GM23338 (cell line): ENCODE results near the gene PDIA2. TPM values are rescaled to one million over a fixed set of nuclear protein-coding genes. Genes with fewer than 3 reads are reported as not detected.

Experiments
- ATAC-seq: fragments of 200-7000 bp; cut with Tn5 transposase; 3 replicates; pipeline ENCODE4 v1.9.1; 2020
- DNase-seq: peaks from one replicate; pipeline ENCODE4 v3.0.0-alpha.2; 2015; ENCODE audit warnings: low spot score
- H2AFZ ChIP-seq: fragments of 200-600 bp; sonication (generic); 2 replicates; pipeline ENCODE4 v1.8.0; 2016; ENCODE audit warnings: antibody characterized with exemption, mild to moderate bottlenecking, moderate library complexity
- H3F3A ChIP-seq: fragments of 200-600 bp; sonication (generic); replicated peaks from 2 replicates; pipeline ENCODE4 v1.8.0; 2017; ENCODE audit warnings: antibody characterized with exemption, mixed run types, low read depth
- H3K27ac ChIP-seq: fragments of 200-600 bp; sonication (generic); 2 replicates; pipeline ENCODE4 v1.6.1; 2016; ENCODE audit warnings: low read depth
- H3K27me3 ChIP-seq: fragments of 200-600 bp; sonication (generic); 2 replicates; pipeline ENCODE4 v1.8.0; 2016; ENCODE audit warnings: mild to moderate bottlenecking, mixed run types, moderate library complexity; ENCODE audit not compliant: insufficient read depth
- H3K36me3 ChIP-seq: fragments of 200-600 bp; sonication (generic); 2 replicates; pipeline ENCODE4 v1.8.0; 2016; ENCODE audit warnings: mild to moderate bottlenecking; ENCODE audit not compliant: insufficient read depth
- H3K4me1 ChIP-seq: fragments of 200-600 bp; sonication (generic); 2 replicates; pipeline ENCODE4 v1.8.0; 2016; ENCODE audit warnings: mild to moderate bottlenecking, moderate library complexity; ENCODE audit not compliant: insufficient read depth
- H3K4me2 ChIP-seq: fragments of 200-600 bp; sonication (generic); 2 replicates; pipeline ENCODE4 v1.7.1; 2017; ENCODE audit warnings: mixed run types
- H3K4me3 ChIP-seq: fragments of 200-600 bp; sonication (generic); 2 replicates; pipeline ENCODE4 v1.6.1; 2016; ENCODE audit warnings: mixed run types
- H3K79me2 ChIP-seq: fragments of 200-600 bp; sonication (generic); replicated peaks from 2 replicates; pipeline ENCODE4 v1.8.0; 2017; ENCODE audit warnings: mild to moderate bottlenecking; ENCODE audit not compliant: insufficient read depth
- H3K9me2 ChIP-seq: fragments of 200-600 bp; sonication (generic); 2 replicates; pipeline ENCODE4 v1.8.0; 2017; ENCODE audit not compliant: insufficient read depth
- H4K20me1 ChIP-seq: fragments of 200-600 bp; sonication (generic); replicated peaks from 2 replicates; pipeline ENCODE4 v1.8.0; 2017; ENCODE audit warnings: mild to moderate bottlenecking; ENCODE audit not compliant: insufficient read depth
- H3K27ac Mint-ChIP-seq: 2 replicates; pipeline ENCODE4 v1.8.0; 2020; ENCODE audit warnings: inconsistent platforms, mild to moderate bottlenecking, moderate library complexity, mixed read lengths
- H3K27me3 Mint-ChIP-seq: 3 replicates; pipeline ENCODE4 v1.8.0; 2022; ENCODE audit warnings: low read depth, mild to moderate bottlenecking, moderate library complexity, mixed read lengths, inconsistent platforms; ENCODE audit not compliant: insufficient read depth, poor library complexity
- H3K36me3 Mint-ChIP-seq: 3 replicates; pipeline ENCODE4 v1.8.0; 2021; ENCODE audit warnings: low read depth, mild to moderate bottlenecking, inconsistent platforms, moderate library complexity, mixed read lengths
- H3K4me1 Mint-ChIP-seq: 3 replicates; pipeline ENCODE4 v1.8.0; 2020; ENCODE audit warnings: mild to moderate bottlenecking, inconsistent platforms, mixed read lengths
- H3K4me3 Mint-ChIP-seq: 3 replicates; pipeline ENCODE4 v1.8.0; 2021; ENCODE audit warnings: moderate library complexity, mild to moderate bottlenecking, inconsistent platforms, mixed read lengths
- H3K9me3 Mint-ChIP-seq: 3 replicates; pipeline ENCODE4 v1.8.0; 2020; ENCODE audit warnings: moderate library complexity, mild to moderate bottlenecking, inconsistent platforms, mixed read lengths
- CREB1 ChIP-seq: fragments of 250-450 bp; sonication (Bioruptor Pico); IDR thresholded peaks from 2 replicates; pipeline ENCODE4 v1.5.0; 2020; ENCODE audit warnings: low read depth, mild to moderate bottlenecking, moderate library complexity
- EZH2 ChIP-seq: fragments of 200-600 bp; sonication (generic); IDR thresholded peaks from one replicate; pipeline ENCODE4 v1.8.0; 2017; ENCODE audit warnings: antibody characterized with exemption, mild to moderate bottlenecking, low read depth; ENCODE audit not compliant: unreplicated experiment
- EZH2phosphoT487 ChIP-seq: fragments of 200-600 bp; sonication (generic); IDR thresholded peaks from one replicate; pipeline ENCODE4 v1.8.1; 2018; ENCODE audit warnings: antibody characterized with exemption; ENCODE audit not compliant: unreplicated experiment
- NANOG ChIP-seq: IDR thresholded peaks from 2 replicates; pipeline ENCODE4 v1.6.1; 2016; ENCODE audit warnings: antibody characterized with exemption, borderline replicate concordance
- POLR2AphosphoS5 ChIP-seq: IDR thresholded peaks from 2 replicates; pipeline ENCODE4 v1.6.1; 2016; ENCODE audit warnings: antibody characterized with exemption, low read depth
- STAT1 ChIP-seq: IDR thresholded peaks from one replicate; pipeline ENCODE4 v1.6.1; 2016; ENCODE audit warnings: antibody characterized with exemption; ENCODE audit not compliant: unreplicated experiment
- ZNF114 ChIP-seq: fragments of 250-450 bp; sonication (Bioruptor Pico); IDR thresholded peaks from 2 replicates; pipeline ENCODE4 v1.5.0; 2020; ENCODE audit warnings: mild to moderate bottlenecking, moderate library complexity
- ZNF331 ChIP-seq: fragments of 250-450 bp; sonication (Bioruptor Pico); IDR thresholded peaks from 2 replicates; pipeline ENCODE4 v1.5.0; 2020; ENCODE audit warnings: low read depth, mild to moderate bottlenecking, moderate library complexity
- ZNF462 ChIP-seq: fragments of 250-450 bp; sonication (Bioruptor Pico); IDR thresholded peaks from 2 replicates; pipeline ENCODE4 v1.5.0; 2020; ENCODE audit warnings: mild to moderate bottlenecking, moderate library complexity
- polyA plus RNA-seq: library from polyadenylated mRNA; unstranded; fragments of >200 nt; fragmentation: Nextera tagmentation; extraction: Ambion mirVana; gene quantifications from 2 replicates; pipeline ENCODE4 v1.2.1, GENCODE V29; 2016
- total RNA-seq: library from RNA; depleted of rRNA; stranded (reverse); fragments of >200 nt; shearing (Covaris generic); gene quantifications from 2 replicates; pipeline ENCODE4 v1.2.3, GENCODE V29; 2014
- TF ChIP-seq, protein P1 (sequence below): IDR thresholded peaks from 2 replicates; pipeline ENCODE4 v1.6.1; 2016; ENCODE audit warnings: antibody characterized with exemption
- TF ChIP-seq, protein P2 (sequence below): IDR thresholded peaks from one replicate; pipeline ENCODE4 v1.6.1; 2018; ENCODE audit warnings: antibody characterized with exemption; ENCODE audit not compliant: unreplicated experiment

Gene PDIA2
- total and polyA plus RNA-seq, 2 experiments from 2014 or later: 0.39 to 0.87 TPM

DNA sequence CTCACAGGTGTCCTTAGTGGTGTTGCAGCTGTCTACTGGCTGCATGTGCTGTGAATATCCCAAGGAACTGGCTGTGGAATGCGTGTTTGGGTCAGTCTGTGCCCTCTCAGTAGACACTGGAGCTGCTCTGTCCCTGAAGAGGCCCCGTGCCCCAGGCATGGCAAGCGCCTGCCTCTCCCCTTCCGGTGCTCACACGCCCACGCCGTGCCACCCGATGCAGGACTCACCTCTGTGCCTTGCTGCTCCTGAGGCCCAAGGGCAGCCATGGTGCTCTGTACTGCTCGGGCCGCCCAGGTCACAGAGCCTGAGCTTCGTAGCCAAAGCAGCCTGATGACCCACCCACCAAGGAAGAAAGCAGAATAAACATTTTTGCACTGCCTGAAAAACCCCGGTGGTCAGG is 17.3 kb upstream of the PDIA2 start (continued):
- TF ChIP-seq, protein P1, sequence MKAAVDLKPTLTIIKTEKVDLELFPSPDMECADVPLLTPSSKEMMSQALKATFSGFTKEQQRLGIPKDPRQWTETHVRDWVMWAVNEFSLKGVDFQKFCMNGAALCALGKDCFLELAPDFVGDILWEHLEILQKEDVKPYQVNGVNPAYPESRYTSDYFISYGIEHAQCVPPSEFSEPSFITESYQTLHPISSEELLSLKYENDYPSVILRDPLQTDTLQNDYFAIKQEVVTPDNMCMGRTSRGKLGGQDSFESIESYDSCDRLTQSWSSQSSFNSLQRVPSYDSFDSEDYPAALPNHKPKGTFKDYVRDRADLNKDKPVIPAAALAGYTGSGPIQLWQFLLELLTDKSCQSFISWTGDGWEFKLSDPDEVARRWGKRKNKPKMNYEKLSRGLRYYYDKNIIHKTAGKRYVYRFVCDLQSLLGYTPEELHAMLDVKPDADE: no peak
- TF ChIP-seq POLR2AphosphoS5 (no peak), ZNF331 (CRISPR knock-in tag) (no peak), EZH2phosphoT487 (no peak), ZNF114 (CRISPR knock-in tag) (no peak), NANOG (no peak), EZH2 (no peak), CREB1 (CRISPR knock-in tag) (no peak), STAT1 (no peak)
- TF ChIP-seq, protein P2, sequence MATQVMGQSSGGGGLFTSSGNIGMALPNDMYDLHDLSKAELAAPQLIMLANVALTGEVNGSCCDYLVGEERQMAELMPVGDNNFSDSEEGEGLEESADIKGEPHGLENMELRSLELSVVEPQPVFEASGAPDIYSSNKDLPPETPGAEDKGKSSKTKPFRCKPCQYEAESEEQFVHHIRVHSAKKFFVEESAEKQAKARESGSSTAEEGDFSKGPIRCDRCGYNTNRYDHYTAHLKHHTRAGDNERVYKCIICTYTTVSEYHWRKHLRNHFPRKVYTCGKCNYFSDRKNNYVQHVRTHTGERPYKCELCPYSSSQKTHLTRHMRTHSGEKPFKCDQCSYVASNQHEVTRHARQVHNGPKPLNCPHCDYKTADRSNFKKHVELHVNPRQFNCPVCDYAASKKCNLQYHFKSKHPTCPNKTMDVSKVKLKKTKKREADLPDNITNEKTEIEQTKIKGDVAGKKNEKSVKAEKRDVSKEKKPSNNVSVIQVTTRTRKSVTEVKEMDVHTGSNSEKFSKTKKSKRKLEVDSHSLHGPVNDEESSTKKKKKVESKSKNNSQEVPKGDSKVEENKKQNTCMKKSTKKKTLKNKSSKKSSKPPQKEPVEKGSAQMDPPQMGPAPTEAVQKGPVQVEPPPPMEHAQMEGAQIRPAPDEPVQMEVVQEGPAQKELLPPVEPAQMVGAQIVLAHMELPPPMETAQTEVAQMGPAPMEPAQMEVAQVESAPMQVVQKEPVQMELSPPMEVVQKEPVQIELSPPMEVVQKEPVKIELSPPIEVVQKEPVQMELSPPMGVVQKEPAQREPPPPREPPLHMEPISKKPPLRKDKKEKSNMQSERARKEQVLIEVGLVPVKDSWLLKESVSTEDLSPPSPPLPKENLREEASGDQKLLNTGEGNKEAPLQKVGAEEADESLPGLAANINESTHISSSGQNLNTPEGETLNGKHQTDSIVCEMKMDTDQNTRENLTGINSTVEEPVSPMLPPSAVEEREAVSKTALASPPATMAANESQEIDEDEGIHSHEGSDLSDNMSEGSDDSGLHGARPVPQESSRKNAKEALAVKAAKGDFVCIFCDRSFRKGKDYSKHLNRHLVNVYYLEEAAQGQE: no peak

- Histone ChIP-seq H3F3A (0 out of 2 replicates have a peak, but pooled peaks cover 3% of the 10 kb centered on the region), H3K27me3 (no peaks in the 10 kb centered on the region), H3K4me2 (no peak overlapping the region), H3K4me3 (no peak overlapping the region), H3K79me2 (no peaks in the 10 kb centered on the region), H2AFZ (no peak overlapping the region), H3K4me1 (no peaks in the 10 kb centered on the region), H3K27ac (no peak overlapping the region), H4K20me1 (no peaks in the 10 kb centered on the region), H3K36me3 (no peaks in the 10 kb centered on the region), H3K9me2 (no peaks in the 10 kb centered on the region)
- DNase-seq: no peak
- Mint-ChIP-seq H3K4me3 (no peak overlapping the region), H3K36me3 (peaks cover 11% of the 10 kb centered on the region; the same call in 1 of the 3 replicates), H3K4me1 (no peaks in the 10 kb centered on the region), H3K27ac (no peak overlapping the region), H3K27me3 (peaks cover 10% of the 10 kb centered on the region), H3K9me3 (no peaks in the 10 kb centered on the region; the same call in 2 of the 3 replicates)
- no peak; the same call in 2 of the 3 replicates for ATAC-seq
- no peak for TF ChIP-seq NANOG
- TF ChIP-seq, protein P1: no peak
- TF ChIP-seq POLR2AphosphoS5: no peak
- no peak for TF ChIP-seq ZNF462
- TF ChIP-seq ZNF114 (CRISPR knock-in tag): no peak
- TF ChIP-seq STAT1: no peak
Observed at GRCh38 chr16:266258-267164, 16.5 kb upstream of the PDIA2 start.
